GM19455 (cell line): ENCODE data around the gene BOD1L2.

Source experiments
- ATAC-seq: cut with Tn5 transposase; IDR thresholded peaks from one replicate; pipeline ENCODE4 v1.9.1; 2021; ENCODE audit not compliant: unreplicated experiment

Gene BOD1L2

GRCh38 chr18:57146956-57147636, at the start of gene BOD1L2:
Gene BOD1L2, plus strand, starts transcription at chr18:57147087. Its CDS starts 226 bp downstream, at chr18:57147313.
- no peak for ATAC-seq

GRCh38 chr18:57107140-57107832, 39.6 kb upstream of the BOD1L2 start:
- no peak for ATAC-seq

- ATAC-seq, result no peak
Observed at GRCh38 chr18:57110290-57110689, 36.6 kb upstream of the BOD1L2 start.

- no peak for ATAC-seq
Observed at GRCh38 chr18:57113799-57114420, 33.0 kb upstream of the BOD1L2 start.

- ATAC-seq, result no peak
Observed at GRCh38 chr18:57116598-57117132, 30.2 kb upstream of the BOD1L2 start.

- ATAC-seq, result no peak
Observed at GRCh38 chr18:57121542-57122112, 25.3 kb upstream of the BOD1L2 start.

GRCh38 chr18:57122936-57123510, 23.9 kb upstream of the BOD1L2 start:
- ATAC-seq, result no peak

- no peak for ATAC-seq
Observed at GRCh38 chr18:57125627-57126026, 21.3 kb upstream of the BOD1L2 start.

- ATAC-seq, result no peak
Observed at GRCh38 chr18:57128220-57128932, 18.5 kb upstream of the BOD1L2 start.

GRCh38 chr18:57131101-57131500, 15.8 kb upstream of the BOD1L2 start:
- no peak for ATAC-seq

- ATAC-seq, result no peak
Observed at GRCh38 chr18:57131782-57132181, 15.1 kb upstream of the BOD1L2 start.

- ATAC-seq, result no peak
Observed at GRCh38 chr18:57134618-57135135, 12.2 kb upstream of the BOD1L2 start.

- no peak for ATAC-seq
Observed at GRCh38 chr18:57135699-57136098, 11.2 kb upstream of the BOD1L2 start.

GRCh38 chr18:57137847-57138246, 9.0 kb upstream of the BOD1L2 start:
- no peak for ATAC-seq

GRCh38 chr18:57141208-57142129, 5.4 kb upstream of the BOD1L2 start:
- ATAC-seq, result no peak

GRCh38 chr18:57142324-57142723, 4.6 kb upstream of the BOD1L2 start:
- no peak for ATAC-seq

- ATAC-seq, result no peak
Observed at GRCh38 chr18:57143265-57143664, 3.6 kb upstream of the BOD1L2 start.

GRCh38 chr18:57148263-57148662, 1.4 kb downstream of the BOD1L2 start:
- no peak for ATAC-seq

- no peak for ATAC-seq
Observed at GRCh38 chr18:57149051-57149450, 2.2 kb downstream of the BOD1L2 start.
